Retina (tissue), 1 donor: ENCODE results near the gene ARHGAP26.

Experiments used
- DNase-seq: peaks from one replicate; pipeline ENCODE4 v3.0.0-alpha.2; 2016

ARHGAP26 gene

DNA sequence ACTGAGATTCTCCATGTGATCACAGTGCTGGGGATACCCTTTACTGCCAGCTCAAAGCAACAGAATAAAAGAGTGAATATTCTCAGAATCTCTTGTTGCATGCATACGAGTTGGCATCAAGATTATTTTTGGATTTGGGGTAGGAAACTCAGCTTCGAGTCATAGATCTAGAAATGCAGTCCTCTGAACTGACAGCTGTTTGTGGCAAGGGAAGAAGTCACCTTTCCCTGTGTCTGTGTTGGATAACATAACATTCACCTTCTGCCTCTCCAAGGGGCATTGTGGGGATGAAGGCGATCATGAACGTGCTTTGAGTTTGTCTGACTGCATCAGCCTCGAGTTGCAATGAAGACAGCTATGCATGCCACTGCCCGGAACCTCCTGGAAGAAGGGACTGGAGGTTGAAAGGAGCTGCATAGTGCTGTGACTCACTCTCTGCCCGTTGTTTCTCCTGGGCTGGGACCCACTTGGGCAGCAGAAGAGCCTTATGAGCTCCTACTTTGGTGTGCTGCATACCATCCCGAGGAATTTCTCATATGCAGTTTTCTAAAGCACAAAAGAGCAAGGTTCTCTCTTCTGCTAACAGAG lies 231.7 kb downstream of the ARHGAP26 start:
- DNase-seq = no peak

DNA sequence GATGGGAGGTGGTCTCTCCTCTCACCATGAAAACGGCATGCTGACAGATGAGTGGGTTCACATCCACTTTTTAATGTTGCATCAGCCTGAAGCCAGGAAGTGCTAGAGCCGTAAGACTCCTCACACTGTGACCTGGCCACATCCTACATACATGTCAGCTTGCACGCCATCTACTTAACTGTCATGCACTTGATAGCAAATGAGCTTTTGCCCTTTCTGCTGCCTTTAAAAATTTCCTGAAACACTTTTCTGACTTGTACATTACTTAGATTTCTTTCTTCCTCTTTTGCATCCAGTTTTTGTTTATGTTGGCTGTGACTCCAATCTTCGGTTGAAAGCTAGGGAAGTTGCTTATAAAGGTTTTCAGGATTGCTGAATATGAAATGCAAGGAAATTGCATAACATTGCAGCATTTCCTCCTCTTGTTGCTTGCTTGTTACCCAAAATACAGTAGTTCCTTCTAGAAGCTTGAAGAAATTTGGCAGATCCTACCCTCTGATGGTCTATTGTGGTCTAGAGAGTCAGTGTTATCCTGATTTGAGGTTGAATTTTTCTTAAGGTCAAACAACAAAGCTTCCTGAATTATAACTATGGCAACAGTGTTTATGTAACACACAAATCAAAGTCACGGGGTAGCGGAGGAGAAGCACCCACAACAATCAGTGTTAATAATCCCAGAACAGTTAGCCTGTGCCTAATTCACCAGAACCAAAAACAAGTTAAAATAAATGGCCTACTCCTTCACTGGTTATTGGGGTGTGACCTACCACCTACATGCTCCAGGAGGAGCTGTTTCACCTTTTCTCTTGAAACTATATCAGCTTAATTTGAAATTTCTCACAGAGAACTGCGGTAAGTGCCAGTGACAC lies 232.5 kb downstream of the ARHGAP26 start:
- DNase-seq = no peak

- DNase-seq = no peak
These were observed 233.1 kb downstream of the ARHGAP26 start for GRCh38 chr5:143003328-143003636.

DNA sequence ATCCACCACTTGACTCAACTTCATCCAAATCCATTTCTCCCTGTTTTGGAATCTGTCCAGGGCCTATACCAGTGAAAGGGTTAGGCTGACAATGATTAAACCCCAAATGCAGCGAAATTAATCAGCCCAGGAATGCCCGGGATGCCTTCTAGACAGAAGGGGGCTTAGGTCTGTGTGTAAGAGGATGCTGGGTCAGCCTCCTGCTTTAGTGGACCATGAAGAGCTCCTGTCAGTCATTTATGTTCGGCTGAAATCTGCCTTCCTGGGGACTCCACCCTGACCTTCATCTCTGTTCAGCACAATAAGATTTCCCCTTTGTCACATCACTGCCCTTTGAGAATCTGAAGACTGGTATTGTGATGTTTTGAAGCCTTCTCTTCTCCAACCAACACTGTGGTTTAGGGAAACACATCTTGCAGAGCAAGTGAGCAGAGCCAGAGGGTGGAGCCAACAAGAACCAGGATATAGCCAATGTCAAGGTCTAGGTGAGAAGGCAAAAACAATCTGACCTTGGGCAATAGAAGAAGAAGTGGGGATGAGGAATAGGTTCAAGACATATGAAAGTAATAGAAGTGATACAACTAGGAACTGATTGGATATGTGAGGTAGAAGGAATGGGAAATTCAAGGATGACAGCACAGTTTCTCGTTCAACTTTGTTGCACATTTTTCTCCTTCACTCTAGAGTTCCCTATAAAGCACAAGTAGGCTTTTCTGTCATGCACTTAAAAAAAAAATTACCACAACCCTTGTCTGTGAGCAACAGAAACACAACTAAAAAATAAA lies 234.4 kb downstream of the ARHGAP26 start:
- no peak for DNase-seq

GRCh38 chr5:143006501-143006900 lies 236.3 kb downstream of the ARHGAP26 start:
- DNase-seq = no peak

DNA sequence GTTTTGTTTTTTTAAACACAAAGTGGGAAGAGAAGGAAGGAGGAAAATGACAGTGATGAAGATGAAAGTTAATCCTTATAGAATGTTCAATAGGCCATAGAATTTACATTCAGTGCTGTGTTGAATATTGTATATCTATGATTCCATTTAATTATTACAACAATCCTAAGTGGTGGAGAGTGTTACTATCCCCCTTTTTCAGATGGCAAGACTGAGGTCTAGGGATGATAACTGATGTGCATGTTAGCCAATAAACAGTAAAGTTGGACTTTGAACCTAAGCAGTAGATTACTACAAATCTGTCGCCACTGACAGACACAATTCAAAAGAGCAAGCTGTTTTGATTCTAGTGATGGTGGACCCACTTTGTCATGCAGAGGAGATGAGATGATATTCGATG lies 237.9 kb downstream of the ARHGAP26 start:
- DNase-seq = no peak

- no peak for DNase-seq
These were observed 238.8 kb downstream of the ARHGAP26 start for GRCh38 chr5:143008809-143009521.

- DNase-seq = no peak
These were observed 240.2 kb downstream of the ARHGAP26 start for GRCh38 chr5:143010351-143010750.

DNA sequence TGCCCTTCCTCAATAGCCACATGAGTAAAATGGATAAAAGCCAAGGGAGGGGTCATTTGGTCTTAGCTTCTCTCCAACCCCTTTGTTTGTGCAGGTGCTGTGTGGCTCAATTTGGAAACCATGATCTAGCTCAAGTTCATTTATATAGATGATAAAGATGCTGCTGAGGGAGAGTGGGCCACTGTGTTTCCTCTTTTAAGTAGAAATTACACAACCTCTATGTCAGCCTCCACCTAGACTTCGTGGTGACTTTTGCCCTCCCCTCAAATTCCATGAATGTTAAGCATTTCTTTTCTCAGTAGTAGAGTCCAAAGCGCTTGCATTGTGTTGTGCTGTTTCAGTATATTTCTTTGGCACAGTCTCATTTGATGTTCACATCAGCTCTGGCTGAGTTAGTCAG lies 241.4 kb downstream of the ARHGAP26 start:
- no peak for DNase-seq

DNA sequence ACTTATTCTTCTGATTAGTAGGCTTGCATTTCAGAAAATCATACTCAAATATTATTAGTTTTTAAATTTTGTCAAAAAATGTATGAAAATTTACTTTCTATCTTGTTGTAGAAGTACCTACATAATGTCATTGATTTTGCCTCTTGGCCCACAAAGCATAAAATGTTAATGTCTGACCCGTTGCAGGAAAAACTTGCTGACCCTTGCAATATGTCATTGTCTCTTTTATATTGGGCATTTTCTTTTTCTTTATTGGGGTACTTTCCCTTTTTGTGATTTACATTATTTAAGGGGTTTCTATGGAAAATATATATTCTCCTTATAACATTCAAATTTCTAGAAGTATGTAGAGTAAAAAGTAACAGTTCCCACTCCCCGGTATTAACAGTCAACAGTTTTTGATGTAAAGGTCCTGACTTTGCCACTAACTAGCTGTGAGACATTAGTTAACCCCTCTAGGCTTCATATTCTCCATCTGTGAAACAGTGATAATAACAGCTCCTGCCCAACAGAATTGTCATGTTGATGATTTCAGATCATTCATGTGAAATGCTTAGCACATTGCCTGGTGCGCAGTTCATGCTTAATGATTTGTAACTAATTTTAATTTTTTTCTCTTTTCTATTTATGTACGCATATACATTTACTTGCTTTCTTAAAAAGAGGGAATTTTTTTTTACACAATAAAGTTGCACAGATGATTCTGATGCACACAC lies 243.2 kb downstream of the ARHGAP26 start:
- DNase-seq = no peak

GRCh38 chr5:143014017-143014651 lies 244.0 kb downstream of the ARHGAP26 start:
- DNase-seq = no peak

DNA sequence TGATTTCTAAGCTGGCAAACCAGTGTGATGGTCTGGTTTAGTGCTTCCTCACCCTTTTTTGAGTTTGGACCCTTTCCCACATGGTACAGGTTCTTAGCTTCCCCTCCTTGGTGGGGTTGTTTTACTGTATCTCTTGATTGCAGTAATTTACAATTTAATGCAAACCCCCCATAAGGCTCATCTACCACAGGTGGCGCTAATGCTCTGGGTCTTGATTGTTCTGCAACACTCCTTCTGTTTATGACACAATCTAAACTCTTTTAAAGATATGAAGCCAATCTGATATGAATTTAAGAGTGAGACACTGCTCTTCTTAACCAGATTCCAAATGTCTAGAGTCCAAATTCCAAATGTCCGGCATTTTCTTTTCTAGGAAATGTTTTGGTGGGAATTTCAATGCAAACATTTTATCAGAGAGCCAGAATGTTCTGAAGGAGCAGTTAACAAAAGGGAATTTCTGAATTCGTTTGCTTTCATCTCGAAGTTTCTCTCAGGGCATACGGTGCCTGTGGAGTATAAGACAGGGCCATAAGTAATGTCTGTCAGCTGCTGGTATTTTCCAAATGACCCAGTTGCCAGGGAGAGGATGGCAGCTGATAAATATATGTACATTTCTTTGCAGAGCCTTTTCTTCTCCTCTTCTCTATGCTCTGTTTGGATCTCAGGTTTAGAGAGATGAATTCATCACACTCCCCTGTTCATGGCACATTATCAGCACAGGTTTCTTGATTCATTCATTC lies 246.8 kb downstream of the ARHGAP26 start:
- no peak for DNase-seq

GRCh38 chr5:143017541-143017940 lies 247.4 kb downstream of the ARHGAP26 start:
- DNase-seq = no peak

DNA sequence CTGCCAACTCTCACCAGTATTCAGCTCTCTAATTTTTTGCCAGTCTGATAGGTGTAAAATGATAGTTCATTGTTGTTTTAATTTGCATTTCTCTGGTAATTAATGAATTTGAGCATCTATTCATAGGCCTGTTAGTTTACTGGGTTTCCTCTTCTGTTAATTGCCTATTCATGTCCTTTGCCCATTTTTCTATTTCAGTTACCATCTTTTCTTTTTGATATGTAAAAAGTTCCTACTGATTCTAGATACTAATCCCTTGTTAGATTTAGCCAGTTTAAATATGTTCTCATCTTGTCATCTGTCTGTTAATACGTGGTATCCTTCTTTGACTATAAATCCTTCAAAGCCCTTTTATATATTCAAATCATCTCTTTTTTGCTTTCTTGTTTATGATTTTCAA lies 247.8 kb downstream of the ARHGAP26 start:
- no peak for DNase-seq

- no peak for DNase-seq
These were observed 249.0 kb downstream of the ARHGAP26 start for GRCh38 chr5:143019157-143019556.

GRCh38 chr5:143019614-143020515 lies 249.7 kb downstream of the ARHGAP26 start:
- DNase-seq = no peak

DNA sequence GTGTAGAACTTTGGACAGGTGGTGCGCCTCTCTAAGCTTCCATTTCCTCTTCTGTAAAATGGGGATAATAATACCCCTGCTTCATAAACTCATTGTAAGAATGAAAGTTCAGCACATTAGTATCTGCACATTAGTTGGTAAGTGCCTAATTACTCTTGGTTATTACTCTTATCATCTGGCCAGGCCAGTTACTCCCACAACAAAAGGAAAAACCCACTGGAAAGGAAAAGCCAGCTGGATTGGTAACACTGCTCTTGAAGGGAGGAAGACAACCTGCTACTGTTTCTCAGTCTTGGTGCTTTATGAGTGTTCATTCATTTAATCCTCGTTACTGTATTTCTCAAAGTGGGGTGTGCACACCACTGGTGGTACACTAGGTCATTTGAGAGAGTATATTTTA lies 251.4 kb downstream of the ARHGAP26 start:
- no peak for DNase-seq

- no peak for DNase-seq
These were observed 253.4 kb downstream of the ARHGAP26 start for GRCh38 chr5:143023411-143024096.

GRCh38 chr5:143024228-143024920 lies 254.2 kb downstream of the ARHGAP26 start:
- DNase-seq = no peak
